Loucy (cell line): ENCODE data around the gene ARMCX4.

Experiments
- H2AFZ ChIP-seq: fragments of 200-600 bp; sonication (generic); 2 replicates; pipeline ENCODE4 v1.6.0; 2016; ENCODE audit warnings: antibody characterized with exemption, mild to moderate bottlenecking, low read length, moderate library complexity
- H3F3A ChIP-seq: fragments of 200-600 bp; 2 replicates; pipeline ENCODE4 v1.6.0; 2016; ENCODE audit warnings: antibody characterized with exemption, low read depth, mild to moderate bottlenecking
- H3K27me3 ChIP-seq: fragments of 200-600 bp; sonication (generic); 2 replicates; pipeline ENCODE4 v1.6.1; 2014; ENCODE audit warnings: low read length, mild to moderate bottlenecking; ENCODE audit not compliant: insufficient read depth, poor library complexity, severe bottlenecking
- H3K36me3 ChIP-seq: fragments of 200-600 bp; sonication (generic); 2 replicates; pipeline ENCODE4 v1.6.1; 2016; ENCODE audit warnings: low read length; ENCODE audit not compliant: insufficient read depth
- H3K4me1 ChIP-seq: fragments of 200-600 bp; sonication (generic); 2 replicates; pipeline ENCODE4 v1.5.1; 2014; ENCODE audit warnings: low read length, mild to moderate bottlenecking; ENCODE audit not compliant: insufficient read depth, poor library complexity, severe bottlenecking
- H3K4me2 ChIP-seq: fragments of 200-600 bp; sonication (generic); 2 replicates; pipeline ENCODE4 v1.6.0; 2014; ENCODE audit warnings: antibody characterized with exemption, low read length, low read depth, mild to moderate bottlenecking; ENCODE audit not compliant: poor library complexity, severe bottlenecking
- H3K4me3 ChIP-seq: fragments of 200-600 bp; sonication (generic); 2 replicates; pipeline ENCODE4 v1.5.1; 2014; ENCODE audit warnings: low read length, mild to moderate bottlenecking, mixed read lengths; ENCODE audit not compliant: poor library complexity, severe bottlenecking
- H3K79me2 ChIP-seq: fragments of 200-600 bp; sonication (generic); 2 replicates; pipeline ENCODE4 v1.6.1; 2014; ENCODE audit warnings: low read length; ENCODE audit not compliant: insufficient read depth
- H3K9ac ChIP-seq: fragments of 200-600 bp; sonication (generic); 2 replicates; pipeline ENCODE4 v1.6.0; 2014; ENCODE audit warnings: mild to moderate bottlenecking, low read depth, low read length, moderate library complexity; ENCODE audit not compliant: poor library complexity, severe bottlenecking
- H3K9me2 ChIP-seq: fragments of 200-600 bp; sonication (generic); replicated peaks from 2 replicates; pipeline ENCODE4 v1.6.1; 2016; ENCODE audit warnings: low read depth, low read length, mixed read lengths
- H3K9me3 ChIP-seq: fragments of 200-600 bp; sonication (generic); 2 replicates; pipeline ENCODE4 v1.6.1; 2014; ENCODE audit warnings: mild to moderate bottlenecking, antibody characterized with exemption, low read length, low read depth; ENCODE audit not compliant: insufficient read depth
- H4K20me1 ChIP-seq: fragments of 200-600 bp; sonication (generic); 2 replicates; pipeline ENCODE4 v1.6.0; 2014; ENCODE audit warnings: antibody characterized with exemption, low read length, mild to moderate bottlenecking; ENCODE audit not compliant: insufficient read depth, poor library complexity, severe bottlenecking
- CTCF ChIP-seq: fragments of 200-600 bp; sonication (generic); conservative IDR thresholded peaks from 2 replicates; pipeline ENCODE4 v1.5.1; 2014; ENCODE audit warnings: mild to moderate bottlenecking, antibody characterized with exemption, low read length
- EZH2phosphoT487 ChIP-seq: fragments of 200-600 bp; IDR thresholded peaks from 2 replicates; pipeline ENCODE4 v1.6.1; 2018; ENCODE audit warnings: antibody characterized with exemption, mild to moderate bottlenecking, moderate library complexity, borderline replicate concordance

ARMCX4 gene

DNA sequence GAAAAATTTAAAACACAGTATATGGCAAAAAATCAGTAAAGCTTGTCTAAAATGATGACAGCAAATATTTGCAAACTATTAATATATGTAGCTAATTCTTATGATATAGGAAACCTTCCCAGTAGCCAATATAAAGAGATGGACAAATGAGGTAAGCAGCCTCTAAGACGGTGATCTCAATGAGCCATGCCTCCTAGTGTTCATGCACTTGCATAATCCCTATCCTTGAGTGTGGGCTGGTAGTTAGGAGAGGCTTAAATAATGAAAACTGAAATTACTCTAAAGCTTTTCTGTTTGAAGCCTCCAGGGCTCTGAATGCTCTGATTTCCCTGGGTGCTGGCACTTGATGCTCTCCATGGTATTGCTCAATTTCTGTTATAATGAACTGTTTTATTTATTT lies 24.6 kb upstream of the ARMCX4 start:
- Histone ChIP-seq H3K4me2 (no peak overlapping the region), H3F3A (no peaks in the 10 kb centered on the region), H4K20me1 (no peaks in the 10 kb centered on the region), H2AFZ (no peak overlapping the region), H3K9me3 (no peaks in the 10 kb centered on the region), H3K36me3 (no peaks in the 10 kb centered on the region), H3K27me3 (no peaks in the 10 kb centered on the region), H3K79me2 (no peaks in the 10 kb centered on the region), H3K9me2 (no peaks in the 10 kb centered on the region), H3K9ac (no peak overlapping the region), H3K4me1 (no peaks in the 10 kb centered on the region), H3K4me3 (no peak overlapping the region)
- TF ChIP-seq CTCF (no peak), EZH2phosphoT487 (no peak)

DNA sequence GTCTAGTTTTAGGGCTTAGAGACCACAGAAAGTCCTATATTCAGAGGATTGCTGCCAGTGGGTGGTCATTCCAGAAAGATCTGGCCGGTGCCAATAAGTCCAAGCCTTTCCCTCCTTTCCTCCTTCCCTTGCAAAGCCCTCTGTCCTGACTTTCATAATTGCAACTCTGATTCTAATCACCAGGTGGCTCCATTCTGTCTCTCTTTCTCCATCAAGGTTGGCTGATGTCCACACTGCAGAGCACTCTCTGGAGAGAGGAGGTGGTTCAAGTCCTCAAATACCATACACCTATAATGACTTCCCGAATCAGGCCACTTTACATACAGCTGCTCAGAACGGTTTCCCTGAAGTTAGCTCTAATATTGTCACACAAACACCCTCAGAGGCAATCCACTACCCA lies 22.4 kb upstream of the ARMCX4 start:
- H3K79me2 ChIP-seq, result no peaks in the 10 kb centered on the region
- no peak overlapping the region for H2AFZ ChIP-seq
- H3K4me3 ChIP-seq, result no peak overlapping the region
- no peaks in the 10 kb centered on the region for H3K4me1 ChIP-seq
- H3K4me2 ChIP-seq, result no peak overlapping the region
- no peaks in the 10 kb centered on the region for H3K9me3 ChIP-seq
- no peaks in the 10 kb centered on the region for H3K9me2 ChIP-seq
- no peaks in the 10 kb centered on the region for H3K36me3 ChIP-seq
- TF ChIP-seq CTCF (peak; percentile 44; the same call in 1 of the 2 replicates), EZH2phosphoT487 (no peak)
- no peaks in the 10 kb centered on the region for H3K27me3 ChIP-seq
- no peaks in the 10 kb centered on the region for H3F3A ChIP-seq
- no peaks in the 10 kb centered on the region for H4K20me1 ChIP-seq
- H3K9ac ChIP-seq, result no peak overlapping the region

- no peak overlapping the region for H3K4me2 ChIP-seq
- H3K4me1 ChIP-seq, result no peaks in the 10 kb centered on the region
- no peak overlapping the region for H3K9ac ChIP-seq
- no peaks in the 10 kb centered on the region for H3K27me3 ChIP-seq
- no peaks in the 10 kb centered on the region for H3K36me3 ChIP-seq
- H4K20me1 ChIP-seq, result no peaks in the 10 kb centered on the region
- H2AFZ ChIP-seq, result no peak overlapping the region
- no peak overlapping the region for H3K4me3 ChIP-seq
- no peak for TF ChIP-seq CTCF
- TF ChIP-seq EZH2phosphoT487, result no peak
- H3F3A ChIP-seq, result no peaks in the 10 kb centered on the region
- H3K9me3 ChIP-seq, result no peaks in the 10 kb centered on the region
- no peaks in the 10 kb centered on the region for H3K9me2 ChIP-seq
- no peaks in the 10 kb centered on the region for H3K79me2 ChIP-seq
These were observed 6.9 kb upstream of the ARMCX4 start for GRCh38 chrX:101478366-101478765.
